NCI-H2029 (cell line): ENCODE results near the gene CD300LF.

Experiments
- DNase-seq: peaks from one replicate; lab custom pipeline; 2025; lab: John Stamatoyannopoulos, UW

Gene CD300LF

GRCh38 chr17:74712756-74713155 lies at the start of gene CD300LF:
Gene CD300LF (minus strand): TSS chr17:74712923. CDS start chr17:74712866, 57 bp downstream.
- DNase-seq = no peak

DNA sequence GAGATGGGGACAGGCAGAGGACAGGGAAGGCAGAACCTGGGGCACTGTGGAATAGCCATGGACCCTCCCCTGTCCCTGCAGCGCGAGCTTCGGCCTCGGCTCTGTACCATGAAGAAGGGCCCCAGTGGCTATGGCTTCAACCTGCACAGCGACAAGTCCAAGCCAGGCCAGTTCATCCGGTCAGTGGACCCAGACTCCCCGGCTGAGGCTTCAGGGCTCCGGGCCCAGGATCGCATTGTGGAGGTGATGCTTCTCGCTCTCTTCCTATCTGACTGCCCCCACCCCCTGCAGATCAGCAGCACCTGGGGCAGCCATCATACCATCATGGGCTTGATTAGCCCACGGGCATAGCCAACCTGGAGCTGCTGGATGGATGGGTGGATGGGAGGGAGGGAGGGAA lies 49.2 kb upstream of the CD300LF start:
- no peak for DNase-seq

DNA sequence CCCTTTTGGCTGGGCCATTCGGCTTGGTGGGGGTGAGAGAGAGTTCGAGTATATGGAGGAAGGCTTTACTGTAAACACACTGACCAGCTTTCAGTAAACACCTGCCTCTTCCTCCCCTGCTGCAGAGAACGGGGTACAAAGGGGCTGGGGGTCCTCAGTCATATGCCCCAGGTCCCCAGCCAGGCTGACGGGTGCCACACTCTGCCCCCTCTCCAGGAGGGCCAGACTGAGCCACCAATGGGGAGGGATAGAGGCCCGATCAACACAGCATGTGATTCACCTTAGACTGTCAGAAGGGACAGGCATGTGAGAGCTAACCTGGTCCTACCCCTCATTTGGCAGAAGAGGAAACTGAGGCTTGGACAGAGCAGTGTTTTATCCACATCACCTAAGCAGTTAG lies 48.7 kb upstream of the CD300LF start:
- no peak for DNase-seq

- no peak for DNase-seq
Observed at GRCh38 chr17:74760404-74761105, 47.8 kb upstream of the CD300LF start.

DNA sequence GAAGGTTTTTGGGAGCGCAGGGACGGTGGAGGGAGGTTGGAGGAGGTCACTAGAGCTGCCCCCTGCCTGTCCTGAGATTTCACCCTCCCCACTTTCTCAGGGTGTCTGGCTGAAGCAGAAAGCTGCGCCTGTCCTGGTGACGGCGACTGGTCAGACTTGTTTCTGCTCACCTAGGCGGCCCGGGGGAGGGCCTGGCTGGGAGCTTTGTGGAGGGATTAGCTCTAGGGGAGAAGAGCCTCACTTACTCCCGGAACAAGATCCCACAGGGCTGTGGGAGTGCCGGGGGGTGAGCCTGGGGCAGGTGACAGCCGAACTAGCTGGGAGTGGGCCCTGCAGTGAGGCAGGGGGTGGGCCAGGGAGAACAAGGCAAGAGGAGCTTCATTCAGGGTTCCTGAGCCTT lies 47.2 kb upstream of the CD300LF start:
- no peak for DNase-seq

DNA sequence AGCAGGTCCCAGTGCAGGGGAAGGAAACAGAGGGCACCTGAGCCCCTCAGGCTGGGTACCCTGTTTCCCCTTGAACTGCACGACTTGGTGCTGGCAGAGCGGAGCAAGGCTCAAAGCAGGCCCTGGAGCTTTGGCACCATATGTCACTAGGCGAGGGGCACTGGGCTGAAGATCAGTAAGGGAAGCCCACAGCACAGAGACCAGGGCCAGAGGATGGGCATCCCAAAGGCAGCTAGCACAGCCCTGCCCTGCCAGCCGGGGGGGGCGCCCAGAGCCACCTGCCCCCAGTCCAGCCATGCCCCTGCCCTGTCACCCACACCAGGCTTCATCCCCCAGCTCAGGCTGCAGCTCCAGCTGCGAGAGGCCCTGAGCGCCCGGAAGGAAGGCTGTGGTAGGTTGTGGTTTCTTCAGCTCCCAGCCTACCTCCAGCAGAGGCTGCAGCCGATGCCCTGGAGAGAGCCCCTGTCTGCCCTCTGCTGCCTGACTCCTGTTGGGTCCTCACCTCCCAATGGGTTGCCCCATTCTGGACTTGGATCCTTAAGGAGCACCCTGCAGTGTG lies 46.6 kb upstream of the CD300LF start:
- no peak for DNase-seq

DNA sequence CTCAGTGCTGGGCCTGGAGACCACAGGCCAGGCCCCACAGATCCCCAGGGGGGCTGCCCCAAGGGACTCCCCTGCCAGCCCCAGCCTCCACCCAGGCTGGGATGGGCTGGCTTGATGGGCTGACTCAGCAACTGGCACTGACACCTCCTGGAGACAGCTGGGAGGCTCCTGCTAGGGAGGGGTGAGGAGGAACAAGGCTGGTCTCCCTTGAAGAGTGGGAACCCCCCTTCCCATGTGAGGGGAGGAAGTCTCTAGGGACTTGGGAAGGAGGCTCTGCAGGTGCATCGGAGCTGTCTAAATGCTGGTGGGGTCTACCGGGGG lies 46.1 kb upstream of the CD300LF start:
- DNase-seq = no peak

- no peak for DNase-seq
Observed at GRCh38 chr17:74757931-74758847, 45.5 kb upstream of the CD300LF start.

DNA sequence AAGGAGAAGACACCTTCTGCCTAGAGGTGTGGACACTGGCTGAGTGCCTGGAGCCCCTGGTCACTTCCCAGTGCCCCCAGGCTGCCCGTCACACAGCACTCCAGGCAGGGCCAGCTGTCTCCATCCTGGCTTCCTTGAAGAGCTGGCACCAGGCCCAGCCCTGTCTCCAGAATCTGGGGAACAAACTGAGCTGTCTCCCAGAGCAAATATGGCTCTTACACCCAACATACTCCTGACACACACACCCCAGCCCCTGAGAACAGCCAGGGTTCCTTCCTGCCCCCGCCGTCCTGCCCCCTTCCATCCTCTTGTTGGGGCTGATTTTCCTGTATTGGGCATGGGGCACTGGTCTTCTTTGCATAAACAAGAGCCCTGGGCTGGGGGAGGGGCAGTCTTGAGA lies 44.8 kb upstream of the CD300LF start:
- no peak for DNase-seq

GRCh38 chr17:74756891-74757290 lies 44.2 kb upstream of the CD300LF start:
- DNase-seq = no peak

DNA sequence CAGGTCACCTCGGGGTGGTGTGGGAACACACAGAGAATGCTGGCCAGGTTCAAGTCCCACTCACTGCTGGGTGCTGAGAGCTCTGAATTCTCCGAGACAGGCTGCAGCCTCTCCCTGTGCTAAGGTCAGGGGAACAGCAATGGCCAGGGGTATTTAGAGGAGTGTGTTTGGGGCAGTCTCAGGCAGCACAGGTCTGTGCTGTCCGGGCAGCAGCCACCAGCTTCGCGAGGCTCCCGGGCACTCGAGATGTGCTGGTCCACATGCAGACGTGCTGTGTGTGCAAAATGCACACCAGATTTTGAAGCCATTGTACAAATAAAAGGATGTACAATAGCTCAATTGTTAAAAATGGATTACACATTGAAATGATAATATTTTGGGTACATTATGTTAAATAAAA lies 42.8 kb upstream of the CD300LF start:
- DNase-seq = no peak

GRCh38 chr17:74754832-74755231 lies 42.1 kb upstream of the CD300LF start:
- no peak for DNase-seq

- no peak for DNase-seq
Observed at GRCh38 chr17:74752822-74753401, 40.2 kb upstream of the CD300LF start.

GRCh38 chr17:74752415-74752814 lies 39.7 kb upstream of the CD300LF start:
- no peak for DNase-seq

- no peak for DNase-seq
Observed at GRCh38 chr17:74750327-74751069, 37.8 kb upstream of the CD300LF start.

- DNase-seq = no peak
Observed at GRCh38 chr17:74750039-74750326, 37.3 kb upstream of the CD300LF start.

DNA sequence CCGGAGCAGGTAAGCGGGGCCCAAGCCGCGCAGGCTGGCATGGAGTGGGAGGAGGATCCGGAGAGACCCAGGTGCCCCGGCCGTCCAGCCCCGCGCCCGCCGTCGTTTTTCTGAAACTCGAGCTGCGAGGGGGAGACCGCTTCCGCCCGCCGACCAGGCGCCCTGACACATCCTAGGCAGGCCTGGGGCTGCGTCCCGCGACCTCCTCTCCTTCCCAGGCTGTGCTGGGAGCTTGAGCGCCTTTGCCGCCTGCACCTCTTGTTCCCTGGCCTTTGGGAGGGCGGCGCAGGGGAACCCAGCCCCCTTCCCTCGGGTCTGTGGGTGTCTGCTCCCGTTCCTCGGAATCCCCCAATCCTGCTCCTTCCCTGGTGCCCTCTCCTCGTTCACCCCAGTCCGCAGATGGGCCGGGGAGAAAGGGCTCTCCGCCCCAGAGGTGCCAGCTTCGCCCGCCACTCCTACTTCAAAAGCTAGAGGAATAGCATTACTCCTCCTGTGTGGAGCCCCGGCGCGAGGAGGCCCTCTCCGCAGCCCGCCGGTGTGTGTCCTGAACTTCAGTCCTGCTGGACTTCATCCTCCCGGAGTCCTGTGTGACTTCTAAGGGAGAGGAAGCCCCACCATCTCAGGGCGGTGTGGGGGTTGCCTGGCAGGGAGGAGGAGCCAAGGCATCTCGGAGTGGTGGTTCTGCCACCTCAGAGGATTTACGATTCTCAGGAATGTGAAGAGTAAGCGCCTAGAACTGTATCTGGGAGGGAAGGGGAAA lies 36.7 kb upstream of the CD300LF start:
- DNase-seq = no peak

DNA sequence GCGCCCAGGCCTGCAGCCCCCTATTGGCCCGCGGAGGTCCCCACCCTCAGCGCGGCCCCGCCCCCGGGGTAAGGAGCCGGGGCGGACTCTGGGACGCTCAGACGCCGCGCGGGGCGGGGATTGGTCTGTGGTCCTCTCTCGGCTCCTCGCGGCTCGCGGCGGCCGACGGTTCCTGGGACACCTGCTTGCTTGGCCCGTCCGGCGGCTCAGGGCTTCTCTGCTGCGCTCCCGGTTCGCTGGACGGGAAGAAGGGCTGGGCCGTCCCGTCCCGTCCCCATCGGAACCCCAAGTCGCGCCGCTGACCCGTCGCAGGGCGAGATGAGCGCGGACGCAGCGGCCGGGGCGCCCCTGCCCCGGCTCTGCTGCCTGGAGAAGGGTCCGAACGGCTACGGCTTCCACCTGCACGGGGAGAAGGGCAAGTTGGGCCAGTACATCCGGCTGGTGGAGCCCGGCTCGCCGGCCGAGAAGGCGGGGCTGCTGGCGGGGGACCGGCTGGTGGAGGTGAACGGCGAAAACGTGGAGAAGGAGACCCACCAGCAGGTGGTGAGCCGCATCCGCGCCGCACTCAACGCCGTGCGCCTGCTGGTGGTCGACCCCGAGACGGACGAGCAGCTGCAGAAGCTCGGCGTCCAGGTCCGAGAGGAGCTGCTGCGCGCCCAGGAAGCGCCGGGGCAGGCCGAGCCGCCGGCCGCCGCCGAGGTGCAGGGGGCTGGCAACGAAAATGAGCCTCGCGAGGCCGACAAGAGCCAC lies 36.0 kb upstream of the CD300LF start, which contains the start of gene NHERF1:
NHERF1 (plus strand) TSS at position 100 of the 750 bp plus-strand sequence; CDS start at position 319, 219 bp downstream.
- peak; percentile 83 for DNase-seq

DNA sequence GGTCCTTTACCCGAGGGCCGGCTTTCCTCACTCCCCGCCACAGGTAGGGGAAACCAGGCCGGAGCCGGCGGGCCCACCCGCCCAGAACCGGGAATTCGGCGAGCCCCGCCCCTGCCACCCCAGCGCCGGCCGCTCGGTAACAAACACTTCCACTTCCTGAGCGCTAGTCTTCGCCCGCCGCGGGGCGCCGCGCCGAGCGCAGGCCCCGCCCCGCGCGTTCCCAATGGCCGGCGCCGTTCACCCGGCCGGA lies 35.5 kb upstream of the CD300LF start:
- no peak for DNase-seq

GRCh38 chr17:74746922-74747321 lies 34.2 kb upstream of the CD300LF start:
- no peak for DNase-seq

DNA sequence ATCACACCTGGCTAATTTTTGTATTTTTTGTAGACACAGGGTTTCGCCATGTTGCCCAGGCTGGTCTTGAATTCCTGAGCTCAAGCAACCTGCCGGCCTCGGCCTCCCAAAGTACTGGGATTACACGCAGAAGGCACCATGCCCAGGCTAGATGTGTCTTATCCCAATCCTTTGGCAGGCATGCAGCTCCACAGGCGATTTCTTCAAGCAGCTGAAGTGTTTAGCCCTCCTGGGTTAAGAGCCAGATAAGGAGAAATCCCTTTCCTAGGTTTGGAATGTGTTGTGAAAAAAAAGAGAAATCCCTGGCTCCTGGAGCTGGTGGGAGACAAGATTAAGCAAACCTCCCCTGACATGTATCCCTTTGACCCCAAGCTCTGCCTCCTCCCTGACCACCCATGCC lies 33.7 kb upstream of the CD300LF start:
- DNase-seq = no peak
